ENCODE results near the gene FYN.

FYN gene

GRCh38 chr6:111782192-111782809 is 91.0 kb downstream of the FYN start:
- no peak overlapping the region for H3K9ac ChIP-seq (ENCODE audit: low read depth, low read length)
- H4K20me1 ChIP-seq (ENCODE audit: insufficient read depth, low read length) = peaks cover 36% of the 10 kb centered on the region
- no peak for TF ChIP-seq CTCF (IDR thresholded peaks at IDR 0.05; ENCODE audit: borderline replicate concordance, extremely low read depth, low read length, poor library complexity, severe bottlenecking)
- TF ChIP-seq EZH2 (IDR thresholded peaks at IDR 0.05; ENCODE audit: borderline replicate concordance, low read depth, low read length, severe bottlenecking) = no peak
- no peaks in the 10 kb centered on the region for H3K27me3 ChIP-seq (ENCODE audit: insufficient read depth, low read length, poor library complexity)
- H3K79me2 ChIP-seq (ENCODE audit: insufficient read depth, low read length) = peaks cover 53% of the 10 kb centered on the region
- no peak overlapping the region for H3K4me3 ChIP-seq (ENCODE audit: low read depth in 1 of 2, low read length in 2 of 2)
- ATAC-seq (ENCODE audit: insufficient read depth, low read depth) (peak; percentile 3; the same call in 1 of the 3 replicates), DNase-seq (no peak)
- peaks cover 23% of the 10 kb centered on the region; the same call in 1 of the 2 replicates for H3K36me3 ChIP-seq (ENCODE audit: insufficient read depth, low read length)
- H3K27ac ChIP-seq (ENCODE audit: low read length) = no peak overlapping the region
- no peak overlapping the region for H2AFZ ChIP-seq (ENCODE audit: low read depth, low read length)
- no peak overlapping the region for H3K4me2 ChIP-seq (ENCODE audit: insufficient read depth, low read length)
- no peaks in the 10 kb centered on the region for H3K4me1 ChIP-seq (ENCODE audit: insufficient read depth, low read length)
- H3K9me3 ChIP-seq (ENCODE audit: insufficient read depth, low read length, severe bottlenecking) = no peaks in the 10 kb centered on the region

GRCh38 chr6:111781041-111781708 is 92.1 kb downstream of the FYN start:
- Histone ChIP-seq H4K20me1 (ENCODE audit: insufficient read depth, low read length) (peaks cover 36% of the 10 kb centered on the region), H3K9ac (ENCODE audit: low read depth, low read length) (no peak overlapping the region), H3K27me3 (ENCODE audit: insufficient read depth, low read length, poor library complexity) (no peaks in the 10 kb centered on the region), H3K4me1 (ENCODE audit: insufficient read depth, low read length) (no peaks in the 10 kb centered on the region), H3K4me3 (ENCODE audit: low read depth in 1 of 2, low read length in 2 of 2) (no peak overlapping the region), H3K9me3 (ENCODE audit: insufficient read depth, low read length, severe bottlenecking) (no peaks in the 10 kb centered on the region), H3K4me2 (ENCODE audit: insufficient read depth, low read length) (no peak overlapping the region), H2AFZ (ENCODE audit: low read depth, low read length) (no peak overlapping the region), H3K79me2 (ENCODE audit: insufficient read depth, low read length) (peaks cover 54% of the 10 kb centered on the region), H3K36me3 (ENCODE audit: insufficient read depth, low read length) (peaks cover 24% of the 10 kb centered on the region; the same call in 1 of the 2 replicates), H3K27ac (ENCODE audit: low read length) (0 out of 2 replicates have a peak overlapping the region, but pooled peaks have one; percentile 2)
- TF ChIP-seq CTCF (IDR thresholded peaks at IDR 0.05; ENCODE audit: borderline replicate concordance, extremely low read depth, low read length, poor library complexity, severe bottlenecking) (no peak), EZH2 (IDR thresholded peaks at IDR 0.05; ENCODE audit: borderline replicate concordance, low read depth, low read length, severe bottlenecking) (no peak)
- DNase-seq (no peak), ATAC-seq (ENCODE audit: insufficient read depth, low read depth) (no peak)

GRCh38 chr6:111780393-111780792 is 92.9 kb downstream of the FYN start:
- H4K20me1 ChIP-seq (ENCODE audit: insufficient read depth, low read length) = peaks cover 35% of the 10 kb centered on the region
- H3K27me3 ChIP-seq (ENCODE audit: insufficient read depth, low read length, poor library complexity) = no peaks in the 10 kb centered on the region
- no peak for ATAC-seq (ENCODE audit: insufficient read depth, low read depth)

More at GRCh38 chr6:111780393-111780792, 92.9 kb downstream of the FYN start:
- Histone ChIP-seq H3K27ac (ENCODE audit: low read length) (no peak overlapping the region), H3K9ac (ENCODE audit: low read depth, low read length) (no peak overlapping the region), H3K79me2 (ENCODE audit: insufficient read depth, low read length) (peaks cover 54% of the 10 kb centered on the region), H3K36me3 (ENCODE audit: insufficient read depth, low read length) (peaks cover 31% of the 10 kb centered on the region; the same call in 1 of the 2 replicates), H3K4me1 (ENCODE audit: insufficient read depth, low read length) (no peaks in the 10 kb centered on the region), H3K9me3 (ENCODE audit: insufficient read depth, low read length, severe bottlenecking) (no peaks in the 10 kb centered on the region), H3K4me2 (ENCODE audit: insufficient read depth, low read length) (no peak overlapping the region), H3K4me3 (ENCODE audit: low read depth in 1 of 2, low read length in 2 of 2) (no peak overlapping the region), H2AFZ (ENCODE audit: low read depth, low read length) (no peak overlapping the region)
- TF ChIP-seq CTCF (IDR thresholded peaks at IDR 0.05; ENCODE audit: borderline replicate concordance, extremely low read depth, low read length, poor library complexity, severe bottlenecking) (no peak), EZH2 (IDR thresholded peaks at IDR 0.05; ENCODE audit: borderline replicate concordance, low read depth, low read length, severe bottlenecking) (no peak)
- DNase-seq = no peak
